Activated T-helper 2 cell treated with anti-CD3 and anti-CD28 coated beads, Interferon-gamma antibody, Interleukin-2, Interleukin-4, amounts not matched to agents 10 μg/mL and 5 μg/mL and 100 μg/mL, durations not matched to agents 14 hours and 24 hours and 36 hours (primary cell): ENCODE measurements around the gene SBNO2. TPM values are rescaled to one million over a fixed set of nuclear protein-coding genes. Genes with fewer than 3 reads are reported as not detected.

Experiments
- DNase-seq: peaks from one replicate; pipeline ENCODE4 v3.0.0; 2021; ENCODE audit warnings: low spot score
- H3K27ac Mint-ChIP-seq: one replicate; pipeline ENCODE4 v1.8.0; 2021; ENCODE audit warnings: mixed read lengths
- H3K27me3 Mint-ChIP-seq: one replicate; pipeline ENCODE4 v1.8.0; 2021; ENCODE audit warnings: low read depth, mixed read lengths
- H3K36me3 Mint-ChIP-seq: one replicate; pipeline ENCODE4 v1.8.0; 2021; ENCODE audit warnings: low read depth, mixed read lengths
- H3K4me1 Mint-ChIP-seq: one replicate; pipeline ENCODE4 v1.8.0; 2021; ENCODE audit warnings: low read depth, mixed read lengths
- H3K4me3 Mint-ChIP-seq: one replicate; pipeline ENCODE4 v1.8.0; 2021; ENCODE audit warnings: low read depth, mild to moderate bottlenecking, moderate library complexity, mixed read lengths
- H3K9me3 Mint-ChIP-seq: one replicate; pipeline ENCODE4 v1.8.0; 2021; ENCODE audit warnings: mixed read lengths
- intact Hi-C: fragments of 100-400 bp; cut with micrococcal nuclease; formaldehyde crosslinking; loops from one replicate; pipeline ENCODE4 v1.15.1; 2023
- total RNA-seq: library from RNA; stranded (reverse); gene quantifications from 2 replicates; pipeline ENCODE4 v1.2.3, GENCODE V29; 2022

SBNO2 gene
- total RNA-seq, 1 donor from 2014 or later, result 82.8 TPM

- H3K36me3 Mint-ChIP-seq, result no peaks in the 10 kb centered on the region
- H3K27me3 Mint-ChIP-seq, result no peaks in the 10 kb centered on the region
- DNase-seq, result no peak
- H3K9me3 Mint-ChIP-seq, result no peaks in the 10 kb centered on the region
- H3K4me1 Mint-ChIP-seq, result no peaks in the 10 kb centered on the region
- intact Hi-C loops, result no loop called here
- no peak overlapping the region for H3K27ac Mint-ChIP-seq
- H3K4me3 Mint-ChIP-seq, result no peak overlapping the region
These were observed 15.1 kb downstream of the SBNO2 start for GRCh38 chr19:1158885-1159448.

- Mint-ChIP-seq H3K4me1 (no peaks in the 10 kb centered on the region), H3K9me3 (no peaks in the 10 kb centered on the region), H3K4me3 (no peak overlapping the region), H3K36me3 (no peaks in the 10 kb centered on the region), H3K27ac (no peak overlapping the region), H3K27me3 (no peaks in the 10 kb centered on the region)
- intact Hi-C loops, result no loop called here
- DNase-seq, result no peak
These were observed 15.9 kb downstream of the SBNO2 start for GRCh38 chr19:1157931-1158884.

- Mint-ChIP-seq H3K36me3 (peaks cover 4% of the 10 kb centered on the region), H3K4me3 (no peak overlapping the region), H3K27me3 (no peaks in the 10 kb centered on the region), H3K27ac (no peak overlapping the region), H3K9me3 (no peaks in the 10 kb centered on the region), H3K4me1 (no peaks in the 10 kb centered on the region)
- intact Hi-C loops, result no loop called here
- DNase-seq, result no peak
These were observed 17.0 kb downstream of the SBNO2 start for GRCh38 chr19:1156830-1157615.

GRCh38 chr19:1156305-1156801 lies 17.7 kb downstream of the SBNO2 start:
- Mint-ChIP-seq H3K4me1 (no peaks in the 10 kb centered on the region), H3K4me3 (no peak overlapping the region), H3K27me3 (no peaks in the 10 kb centered on the region), H3K27ac (no peak overlapping the region), H3K9me3 (no peaks in the 10 kb centered on the region), H3K36me3 (peaks cover 10% of the 10 kb centered on the region)
- no peak for DNase-seq
- intact Hi-C loops, result no loop called here

- H3K4me3 Mint-ChIP-seq, result no peak overlapping the region
- no peaks in the 10 kb centered on the region for H3K27me3 Mint-ChIP-seq
- H3K27ac Mint-ChIP-seq, result no peak overlapping the region
- H3K9me3 Mint-ChIP-seq, result no peaks in the 10 kb centered on the region
- no peak for DNase-seq
- intact Hi-C loops, result no loop called here
- H3K36me3 Mint-ChIP-seq, result peaks cover 11% of the 10 kb centered on the region
- no peaks in the 10 kb centered on the region for H3K4me1 Mint-ChIP-seq
These were observed 18.4 kb downstream of the SBNO2 start for GRCh38 chr19:1155352-1156304.

GRCh38 chr19:1154731-1155351 lies 19.2 kb downstream of the SBNO2 start:
- no peaks in the 10 kb centered on the region for H3K27me3 Mint-ChIP-seq
- intact Hi-C loops, result no loop called here
- H3K27ac Mint-ChIP-seq, result no peak overlapping the region
- peaks cover 11% of the 10 kb centered on the region for H3K36me3 Mint-ChIP-seq
- no peaks in the 10 kb centered on the region for H3K4me1 Mint-ChIP-seq
- no peak for DNase-seq
- no peaks in the 10 kb centered on the region for H3K9me3 Mint-ChIP-seq
- H3K4me3 Mint-ChIP-seq, result no peak overlapping the region

GRCh38 chr19:1153891-1154730 lies 20.0 kb downstream of the SBNO2 start:
- no peak overlapping the region for H3K27ac Mint-ChIP-seq
- H3K27me3 Mint-ChIP-seq, result no peaks in the 10 kb centered on the region
- peaks cover 13% of the 10 kb centered on the region for H3K36me3 Mint-ChIP-seq
- H3K4me1 Mint-ChIP-seq, result no peaks in the 10 kb centered on the region
- intact Hi-C loops, result no loop called here
- H3K9me3 Mint-ChIP-seq, result no peaks in the 10 kb centered on the region
- DNase-seq, result no peak
- no peak overlapping the region for H3K4me3 Mint-ChIP-seq

- no peak for DNase-seq
- no peaks in the 10 kb centered on the region for H3K9me3 Mint-ChIP-seq
- H3K36me3 Mint-ChIP-seq, result peaks cover 13% of the 10 kb centered on the region
- H3K4me3 Mint-ChIP-seq, result no peak overlapping the region
- intact Hi-C loops, result no loop called here
- H3K27me3 Mint-ChIP-seq, result no peaks in the 10 kb centered on the region
- no peaks in the 10 kb centered on the region for H3K4me1 Mint-ChIP-seq
- no peak overlapping the region for H3K27ac Mint-ChIP-seq
These were observed 22.0 kb downstream of the SBNO2 start for GRCh38 chr19:1151917-1152587.

- no peaks in the 10 kb centered on the region for H3K27me3 Mint-ChIP-seq
- no peaks in the 10 kb centered on the region for H3K9me3 Mint-ChIP-seq
- H3K4me1 Mint-ChIP-seq, result no peaks in the 10 kb centered on the region
- H3K36me3 Mint-ChIP-seq, result peaks cover 13% of the 10 kb centered on the region
- intact Hi-C loops, result no loop called here
- no peak overlapping the region for H3K27ac Mint-ChIP-seq
- H3K4me3 Mint-ChIP-seq, result no peak overlapping the region
- DNase-seq, result no peak
These were observed 22.9 kb downstream of the SBNO2 start for GRCh38 chr19:1151037-1151724.

- intact Hi-C loops, result no loop called here
These were observed 23.6 kb downstream of the SBNO2 start for GRCh38 chr19:1150333-1151036.

More at GRCh38 chr19:1150333-1151036, 23.6 kb downstream of the SBNO2 start:
- H3K9me3 Mint-ChIP-seq, result no peaks in the 10 kb centered on the region
- H3K4me1 Mint-ChIP-seq, result no peaks in the 10 kb centered on the region
- no peak overlapping the region for H3K27ac Mint-ChIP-seq
- H3K4me3 Mint-ChIP-seq, result no peak overlapping the region
- H3K36me3 Mint-ChIP-seq, result peaks cover 16% of the 10 kb centered on the region
- H3K27me3 Mint-ChIP-seq, result no peaks in the 10 kb centered on the region
- DNase-seq, result no peak
